Keratinocyte (primary cell): ENCODE data around the gene CCDC92. TPM values are rescaled to one million over a fixed set of nuclear protein-coding genes. Genes with fewer than 3 reads are reported as not detected.

Source experiments
- DNase-seq: peaks from one replicate; pipeline ENCODE4 v3.0.0-alpha.2; 2011; ENCODE audit warnings: low read depth, missing footprints, low spot score
- FAIRE-seq: peaks from 2 replicates; lab custom pipeline; 2011; peaks lifted over from hg19 to GRCh38; lab: Jason Lieb, UNC
- H2AFZ ChIP-seq: 2 replicates; pipeline ENCODE4 v1.6.0; 2012; ENCODE audit warnings: low read length, control low read depth, inconsistent platforms; ENCODE audit not compliant: control insufficient read depth
- H3K27ac ChIP-seq: 2 replicates; pipeline ENCODE4 v1.5.1; 2011; ENCODE audit warnings: low read length; ENCODE audit not compliant: control insufficient read depth, insufficient read depth
- H3K27me3 ChIP-seq: 3 replicates; pipeline ENCODE4 v1.6.0; 2011; ENCODE audit warnings: low read length; ENCODE audit not compliant: control insufficient read depth, insufficient read depth; ENCODE audit errors: extremely low read depth
- H3K36me3 ChIP-seq, 2 experiments: 2 replicates in 1 of 2; 3 replicates in 1 of 2; pipeline ENCODE4 v1.5.1; 2011; ENCODE audit warnings: low read length in 2 of 2, mild to moderate bottlenecking in 1 of 2; ENCODE audit not compliant: control insufficient read depth in 2 of 2, insufficient read depth in 2 of 2; ENCODE audit errors: extremely low read depth in 1 of 2
- H3K4me1 ChIP-seq: 3 replicates; pipeline ENCODE4 v1.5.1; 2011; ENCODE audit warnings: low read length; ENCODE audit not compliant: control insufficient read depth, insufficient read depth; ENCODE audit errors: extremely low read depth
- H3K4me2 ChIP-seq: 3 replicates; pipeline ENCODE4 v1.6.0; 2011; ENCODE audit warnings: low read depth, low read length; ENCODE audit not compliant: control insufficient read depth, insufficient read depth; ENCODE audit errors: extremely low read depth
- H3K4me3 ChIP-seq, 3 experiments: fragments of 200-600 bp in 1 of 3; sonication (generic) in 1 of 3; 2 replicates in 2 of 3; 3 replicates in 1 of 3; pipeline ENCODE4 v1.5.1; 2011 to 2016; ENCODE audit warnings: low read length in 3 of 3, mild to moderate bottlenecking in 3 of 3, control low read depth in 2 of 3, inconsistent platforms in 1 of 3, low read depth in 1 of 3, mixed read lengths in 1 of 3, mixed run types in 1 of 3, moderate library complexity in 1 of 3; ENCODE audit not compliant: control insufficient read depth in 2 of 3, insufficient read depth in 2 of 3; ENCODE audit errors: extremely low read depth in 1 of 3
- H3K79me2 ChIP-seq: 2 replicates; pipeline ENCODE4 v1.6.0; 2012; ENCODE audit warnings: low read length; ENCODE audit not compliant: control insufficient read depth, insufficient read depth
- H3K9ac ChIP-seq: 3 replicates; pipeline ENCODE4 v1.6.0; 2011; ENCODE audit warnings: low read length; ENCODE audit not compliant: control insufficient read depth, insufficient read depth; ENCODE audit errors: extremely low read depth
- H3K9me1 ChIP-seq: 3 replicates; pipeline ENCODE4 v1.6.0; 2011; ENCODE audit warnings: low read length; ENCODE audit not compliant: control insufficient read depth, insufficient read depth; ENCODE audit errors: extremely low read depth
- H3K9me3 ChIP-seq: 2 replicates; pipeline ENCODE4 v1.5.1; 2012; ENCODE audit warnings: low read depth, low read length; ENCODE audit not compliant: control insufficient read depth
- H4K20me1 ChIP-seq: 3 replicates; pipeline ENCODE4 v1.6.0; 2011; ENCODE audit warnings: low read length; ENCODE audit not compliant: control insufficient read depth, insufficient read depth; ENCODE audit errors: extremely low read depth
- EZH2 ChIP-seq: IDR thresholded peaks from one replicate; pipeline ENCODE4 v1.6.1; 2012; ENCODE audit warnings: inconsistent platforms, mild to moderate bottlenecking, low read length, moderate library complexity
- dilution Hi-C: fragments of 300-500 bp; cut with MboI; formaldehyde crosslinking; loops from one replicate; pipeline ENCODE4 v1.7.0; 2020; ENCODE audit warnings: low sequenced_read_pairs; ENCODE audit not compliant: extremely low pct_ligation_motif_present
- polyA plus RNA-seq, 5 experiments: library from polyadenylated mRNA; depleted of rRNA in 3 of 5; stranded (reverse) in 3 of 5; stranded (forward) in 1 of 5; unstranded in 1 of 5; fragments of >200 nt; gene quantifications; 1 replicate in 1 of 5; 2 replicates in 3 of 5; 3 replicates in 1 of 5; pipeline versions ENCODE4 v1.2.1 to v1.2.3, GENCODE V29; 2011 to 2012; ENCODE audit warnings: missing spikeins in 2 of 5, low read depth in 1 of 5, low replicate concordance in 1 of 5
- TF ChIP-seq, protein P1 (sequence below), 3 experiments: IDR thresholded peaks in 1 of 3; conservative IDR thresholded peaks in 1 of 3; optimal IDR thresholded peaks in 1 of 3; 2 replicates in 2 of 3; 3 replicates in 1 of 3; pipeline versions ENCODE3 to v1.5.1; 2011; ENCODE audit warnings: low read length in 3 of 3, mild to moderate bottlenecking in 3 of 3, moderate library complexity in 2 of 3, control low read depth in 1 of 3, inconsistent platforms in 1 of 3; ENCODE audit not compliant: insufficient read depth in 2 of 3; ENCODE audit errors: extremely low read depth in 1 of 3

The CCDC92 gene
- polyA plus RNA-seq, 1 donor (not counting 4 experiments of a cell fraction or from before 2014, with no cell fraction given), result 8.3 TPM

GRCh38 chr12:123942238-123942653, 30.4 kb downstream of the CCDC92 start:
- Histone ChIP-seq H3K27me3 (no peaks in the 10 kb centered on the region), H3K36me3 (peaks cover 0 to 16% of the 10 kb centered on the region in 2 experiments), H4K20me1 (no peaks in the 10 kb centered on the region), H3K9me1 (no peaks in the 10 kb centered on the region), H3K27ac (no peak overlapping the region), H3K4me2 (no peak overlapping the region), H3K4me3 (no peak overlapping the region), H2AFZ (no peak overlapping the region), H3K79me2 (no peaks in the 10 kb centered on the region), H3K9ac (no peak overlapping the region), H3K4me1 (no peaks in the 10 kb centered on the region), H3K9me3 (no peaks in the 10 kb centered on the region)
- no peak for DNase-seq
- FAIRE-seq, result no peak
- dilution Hi-C loops, result no loop called here
- TF ChIP-seq, protein P1, sequence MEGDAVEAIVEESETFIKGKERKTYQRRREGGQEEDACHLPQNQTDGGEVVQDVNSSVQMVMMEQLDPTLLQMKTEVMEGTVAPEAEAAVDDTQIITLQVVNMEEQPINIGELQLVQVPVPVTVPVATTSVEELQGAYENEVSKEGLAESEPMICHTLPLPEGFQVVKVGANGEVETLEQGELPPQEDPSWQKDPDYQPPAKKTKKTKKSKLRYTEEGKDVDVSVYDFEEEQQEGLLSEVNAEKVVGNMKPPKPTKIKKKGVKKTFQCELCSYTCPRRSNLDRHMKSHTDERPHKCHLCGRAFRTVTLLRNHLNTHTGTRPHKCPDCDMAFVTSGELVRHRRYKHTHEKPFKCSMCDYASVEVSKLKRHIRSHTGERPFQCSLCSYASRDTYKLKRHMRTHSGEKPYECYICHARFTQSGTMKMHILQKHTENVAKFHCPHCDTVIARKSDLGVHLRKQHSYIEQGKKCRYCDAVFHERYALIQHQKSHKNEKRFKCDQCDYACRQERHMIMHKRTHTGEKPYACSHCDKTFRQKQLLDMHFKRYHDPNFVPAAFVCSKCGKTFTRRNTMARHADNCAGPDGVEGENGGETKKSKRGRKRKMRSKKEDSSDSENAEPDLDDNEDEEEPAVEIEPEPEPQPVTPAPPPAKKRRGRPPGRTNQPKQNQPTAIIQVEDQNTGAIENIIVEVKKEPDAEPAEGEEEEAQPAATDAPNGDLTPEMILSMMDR (optimal IDR thresholded peaks at IDR 0.05 in 1 of 3, IDR thresholded peaks at IDR 0.05 in 1 of 3, conservative IDR thresholded peaks at IDR 0.05 in 1 of 3; ENCODE audit: extremely low read depth in 1 of 3, insufficient read depth in 2 of 3, low read length in 3 of 3), result no peak
- TF ChIP-seq EZH2, result no peak

DNA sequence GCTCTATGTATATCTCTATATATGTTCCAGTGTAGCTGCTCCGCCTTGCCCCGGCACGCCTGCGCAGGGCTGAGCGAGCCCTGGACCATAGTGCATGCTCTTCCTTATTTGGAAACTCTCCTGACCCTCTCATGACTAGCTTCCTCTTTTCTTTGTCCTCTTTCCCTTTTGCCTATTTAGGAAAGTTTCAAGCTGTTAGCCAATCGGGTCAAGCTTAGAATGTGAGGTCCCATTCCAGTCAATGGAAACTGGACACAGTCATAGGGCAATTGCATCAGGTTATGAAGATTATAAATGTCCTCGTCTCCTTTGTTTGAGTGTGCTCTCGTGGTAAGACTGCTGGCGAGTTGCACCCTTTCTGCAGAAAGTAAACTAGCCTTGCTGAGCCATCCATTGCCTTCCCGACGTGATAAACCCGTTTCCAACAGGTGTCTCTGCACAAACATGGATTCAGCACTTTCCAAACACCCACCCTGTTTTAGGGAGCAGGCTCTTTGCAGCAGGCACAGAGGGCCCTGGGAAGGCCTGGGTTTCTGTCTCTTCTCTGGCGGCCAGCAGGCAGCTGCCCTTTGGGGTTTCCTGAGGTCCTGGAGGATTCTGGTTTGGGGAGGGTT, 30.9 kb downstream of the CCDC92 start:
- Histone ChIP-seq H3K9ac (no peak overlapping the region), H3K36me3 (peaks cover 0 to 17% of the 10 kb centered on the region in 2 experiments)
- TF ChIP-seq, protein P1 (optimal IDR thresholded peaks at IDR 0.05 in 1 of 3, IDR thresholded peaks at IDR 0.05 in 1 of 3, conservative IDR thresholded peaks at IDR 0.05 in 1 of 3; ENCODE audit: extremely low read depth in 1 of 3, insufficient read depth in 2 of 3, low read length in 3 of 3), result no peak
- TF ChIP-seq EZH2, result no peak

More for the DNA sequence above, 30.9 kb downstream of the CCDC92 start:
- Histone ChIP-seq H3K4me2 (no peak overlapping the region), H3K4me3 (no peak overlapping the region), H3K4me1 (no peaks in the 10 kb centered on the region), H3K27me3 (no peaks in the 10 kb centered on the region), H3K79me2 (no peaks in the 10 kb centered on the region), H3K9me1 (no peaks in the 10 kb centered on the region), H3K27ac (no peak overlapping the region), H2AFZ (no peak overlapping the region), H3K9me3 (no peaks in the 10 kb centered on the region), H4K20me1 (no peaks in the 10 kb centered on the region)
- dilution Hi-C loops, result no loop called here
- DNase-seq, result no peak
- FAIRE-seq, result peak; percentile 26
